IMR-90 (cell line): ENCODE measurements around the gene NKD1. TPM values are rescaled to one million over a fixed set of nuclear protein-coding genes. Genes with fewer than 3 reads are reported as not detected.

Source experiments
- ATAC-seq: fragments of 200-7000 bp; cut with Tn5 transposase; 2 replicates; pipeline ENCODE4 v1.9.1; 2020; ENCODE audit warnings: low read depth, mild to moderate bottlenecking, moderate library complexity
- BruUV-seq: library from RNA; stranded (reverse); fragments of 400-500 nt; replicated peaks from 2 replicates; lab custom pipeline; 2021; lab: Mats Ljungman, UMichigan
- CTCF ChIA-PET: fragments of 300-600 bp; formaldehyde crosslinking; extraction: SDS; loops from one replicate; lab custom pipeline; 2021; ENCODE audit warnings: antibody characterized with exemption; lab: Yijun Ruan, JAX
- POLR2A ChIA-PET: fragments of 300-600 bp; sonication (Branson Sonifier 250); formaldehyde crosslinking; loops from one replicate; lab custom pipeline; 2022; ENCODE audit warnings: antibody characterized with exemption; ENCODE audit not compliant: unreplicated experiment; lab: Charles Lee
- DNase-seq: peaks from one replicate; pipeline ENCODE4 v3.0.0; 2013
- H2AFZ ChIP-seq: replicated peaks from 2 replicates; pipeline ENCODE3; 2013; ENCODE audit warnings: low read length, mild to moderate bottlenecking; ENCODE audit not compliant: poor library complexity
- H2AK5ac ChIP-seq: 2 replicates; pipeline ENCODE4 v1.6.1; 2013; ENCODE audit warnings: low read depth, low read length, inconsistent platforms
- H2AK9ac ChIP-seq: replicated peaks from 2 replicates; pipeline ENCODE3; 2013; ENCODE audit warnings: mild to moderate bottlenecking, low read depth, low read length, moderate library complexity; ENCODE audit not compliant: poor library complexity
- H2BK120ac ChIP-seq: 2 replicates; pipeline ENCODE4 v1.6.1; 2013; ENCODE audit warnings: low read depth, low read length, inconsistent platforms
- H2BK15ac ChIP-seq: 3 replicates; pipeline ENCODE4 v1.6.1; 2013; ENCODE audit warnings: low read depth, low read length, inconsistent platforms
- H2BK20ac ChIP-seq: 2 replicates; pipeline ENCODE4 v1.6.1; 2013; ENCODE audit warnings: low read depth, mild to moderate bottlenecking, inconsistent platforms, low read length, moderate library complexity
- H2BK5ac ChIP-seq: 2 replicates; pipeline ENCODE4 v1.6.1; 2013; ENCODE audit warnings: mild to moderate bottlenecking, low read depth, low read length, inconsistent platforms; ENCODE audit not compliant: poor library complexity, severe bottlenecking
- H3K14ac ChIP-seq: replicated peaks from 2 replicates; pipeline ENCODE4 v1.6.1; 2013; ENCODE audit warnings: low read depth, low read length, inconsistent platforms
- H3K18ac ChIP-seq: 2 replicates; pipeline ENCODE4 v1.6.1; 2013; ENCODE audit warnings: low read depth, low read length, control low read depth
- H3K23ac ChIP-seq: 2 replicates; pipeline ENCODE4 v1.6.1; 2013; ENCODE audit warnings: low read depth, low read length, inconsistent platforms
- H3K27ac ChIP-seq: 2 replicates; pipeline ENCODE4 v1.5.1; 2013; ENCODE audit warnings: mild to moderate bottlenecking, control low read depth, low read length; ENCODE audit not compliant: insufficient read depth
- H3K27me3 ChIP-seq: 2 replicates; pipeline ENCODE4 v1.6.1; 2013; ENCODE audit warnings: low read length; ENCODE audit not compliant: control insufficient read depth, insufficient read depth
- H3K36me3 ChIP-seq: 2 replicates; pipeline ENCODE4 v1.6.1; 2013; ENCODE audit warnings: low read length, mixed read lengths; ENCODE audit not compliant: control insufficient read depth, insufficient read depth
- H3K4ac ChIP-seq: 2 replicates; pipeline ENCODE4 v1.6.1; 2013; ENCODE audit warnings: low read depth, low read length, inconsistent platforms
- H3K4me1 ChIP-seq: 2 replicates; pipeline ENCODE4 v1.6.1; 2013; ENCODE audit warnings: low read length, mixed read lengths; ENCODE audit not compliant: control insufficient read depth, insufficient read depth
- H3K4me2 ChIP-seq: 2 replicates; pipeline ENCODE4 v1.6.1; 2013; ENCODE audit warnings: low read depth, mild to moderate bottlenecking, control low read depth, low read length, moderate library complexity
- H3K4me3 ChIP-seq: 2 replicates; pipeline ENCODE4 v1.5.1; 2013; ENCODE audit warnings: low read depth, mild to moderate bottlenecking, control low read depth, low read length, moderate library complexity; ENCODE audit not compliant: insufficient read depth
- H3K56ac ChIP-seq: 2 replicates; pipeline ENCODE4 v1.6.1; 2013; ENCODE audit warnings: low read length, inconsistent platforms; ENCODE audit not compliant: insufficient read depth; ENCODE audit errors: extremely low read depth
- H3K79me1 ChIP-seq, 2 experiments: 2 replicates each; pipeline ENCODE4 v1.6.1; 2013; ENCODE audit warnings: low read length in 2 of 2, inconsistent platforms in 1 of 2, low read depth in 1 of 2
- H3K9ac ChIP-seq: 2 replicates; pipeline ENCODE4 v1.6.1; 2013; ENCODE audit warnings: low read depth, low read length, control low read depth
- H3K9me1 ChIP-seq: 2 replicates; pipeline ENCODE4 v1.6.1; 2013; ENCODE audit warnings: low read length, inconsistent platforms; ENCODE audit not compliant: insufficient read depth
- H3K9me3 ChIP-seq: 2 replicates; pipeline ENCODE4 v1.6.1; 2013; ENCODE audit warnings: low read length; ENCODE audit not compliant: control insufficient read depth, insufficient read depth
- H4K20me1 ChIP-seq: 2 replicates; pipeline ENCODE4 v1.6.1; 2013; ENCODE audit warnings: low read length, inconsistent platforms; ENCODE audit not compliant: insufficient read depth
- H4K5ac ChIP-seq: 2 replicates; pipeline ENCODE4 v1.6.1; 2013; ENCODE audit warnings: mild to moderate bottlenecking, low read depth, low read length, control low read depth
- H4K8ac ChIP-seq, 2 experiments: 2 replicates each; pipeline ENCODE4 v1.6.1; 2013; ENCODE audit warnings: low read depth in 2 of 2, low read length in 2 of 2, control low read depth in 1 of 2, inconsistent platforms in 1 of 2
- H4K91ac ChIP-seq: 2 replicates; pipeline ENCODE4 v1.6.1; 2013; ENCODE audit warnings: low read depth, low read length, inconsistent platforms; ENCODE audit not compliant: insufficient read depth
- MXI1 ChIP-seq: IDR thresholded peaks from 2 replicates; pipeline ENCODE4 v1.6.1; 2012; ENCODE audit warnings: low read depth, mild to moderate bottlenecking, low read length, moderate library complexity, borderline replicate concordance
- RAD21 ChIP-seq: IDR thresholded peaks from 2 replicates; pipeline ENCODE4 v1.6.1; 2012; ENCODE audit warnings: low read length, improper control_type of control experiment
- RCOR1 ChIP-seq: IDR thresholded peaks from 2 replicates; pipeline ENCODE4 v1.6.1; 2012; ENCODE audit warnings: mild to moderate bottlenecking, low read length, improper control_type of control experiment; ENCODE audit not compliant: insufficient replicate concordance
- WGBS, 2 experiments: methylation state at CpG; one replicate each; pipeline versions ENCODE4 v1.1.5 to v1.1.7; 2013; ENCODE audit warnings: missing lambda C conversion rate in 2 of 2; ENCODE audit not compliant: insufficient read length in 1 of 2; ENCODE audit errors: extremely low coverage in 2 of 2; 5-methylcytosine and 5-hydroxymethylcytosine counted together
- dilution Hi-C: fragments of 300-500 bp; cut with HindIII; formaldehyde crosslinking; loops from one replicate; pipeline ENCODE4 v1.14.3; 2018; ENCODE audit warnings: low sequenced_read_pairs; ENCODE audit not compliant: unreplicated experiment
- in situ Hi-C: fragments of 300-500 bp; cut with MboI; formaldehyde crosslinking; loops from 3 replicates; pipeline ENCODE4 v1.14.3; 2019; ENCODE audit warnings: low sequenced_read_pairs, inconsistent platforms, mixed read lengths
- intact Hi-C: fragments of 100-400 bp; cut with micrococcal nuclease; formaldehyde crosslinking; loops from 2 replicates; pipeline ENCODE4 v1.10.0; 2022
- polyA plus RNA-seq, 3 experiments: library from polyadenylated mRNA; depleted of rRNA; stranded (reverse); fragments of >200 nt; gene quantifications; 2 replicates each; pipeline ENCODE4 v1.2.3, GENCODE V29; 2012; ENCODE audit warnings: low replicate concordance in 1 of 3
- total RNA-seq: library from RNA; depleted of rRNA; stranded (reverse); fragments of >200 nt; gene quantifications from 2 replicates; pipeline ENCODE4 v1.2.3, GENCODE V29; 2012
- TF ChIP-seq, protein P1 (sequence below): fragments of 150-350 bp; IDR thresholded peaks from 2 replicates; pipeline ENCODE4 v1.6.1; 2016; ENCODE audit warnings: low read depth, mild to moderate bottlenecking, low read length, moderate library complexity, borderline replicate concordance
- TF ChIP-seq, protein P2 (sequence below): fragments of 150-350 bp; IDR thresholded peaks from 2 replicates; pipeline ENCODE4 v1.6.1; 2017; ENCODE audit warnings: mild to moderate bottlenecking, antibody characterized with exemption, low read length, low read depth

The NKD1 gene
- total and polyA plus RNA-seq, 2 of the 4 experiments (the other 2 are of a cell fraction), result not detected

- H3K18ac ChIP-seq, result no peak overlapping the region
- no peak overlapping the region for H4K91ac ChIP-seq
- no peak overlapping the region for H2BK120ac ChIP-seq
- H3K4me3 ChIP-seq, result no peak overlapping the region
- no peak overlapping the region for H3K4ac ChIP-seq
- WGBS, 2 experiments, result 0% methylated on average over 1 of the region's 20 CpGs; no CpG with 5 or more reads in 1 of the 2 experiments
- no peak overlapping the region for H2BK20ac ChIP-seq
- no peaks in the 10 kb centered on the region for H3K36me3 ChIP-seq
- H3K79me1 ChIP-seq, result no peaks in the 10 kb centered on the region
- ChIA-PET CTCF (interaction anchor here (1.8 kb wide), 1 partner anchor 20 kb away, joined by 5 read pairs; no protein-coding TSS in a partner anchor), POLR2A (no interaction called here)
- TF ChIP-seq, protein P1, sequence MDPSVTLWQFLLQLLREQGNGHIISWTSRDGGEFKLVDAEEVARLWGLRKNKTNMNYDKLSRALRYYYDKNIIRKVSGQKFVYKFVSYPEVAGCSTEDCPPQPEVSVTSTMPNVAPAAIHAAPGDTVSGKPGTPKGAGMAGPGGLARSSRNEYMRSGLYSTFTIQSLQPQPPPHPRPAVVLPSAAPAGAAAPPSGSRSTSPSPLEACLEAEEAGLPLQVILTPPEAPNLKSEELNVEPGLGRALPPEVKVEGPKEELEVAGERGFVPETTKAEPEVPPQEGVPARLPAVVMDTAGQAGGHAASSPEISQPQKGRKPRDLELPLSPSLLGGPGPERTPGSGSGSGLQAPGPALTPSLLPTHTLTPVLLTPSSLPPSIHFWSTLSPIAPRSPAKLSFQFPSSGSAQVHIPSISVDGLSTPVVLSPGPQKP, result no peak
- TF ChIP-seq RAD21 (no peak), MXI1 (no peak), RCOR1 (no peak)
- TF ChIP-seq, protein P2, sequence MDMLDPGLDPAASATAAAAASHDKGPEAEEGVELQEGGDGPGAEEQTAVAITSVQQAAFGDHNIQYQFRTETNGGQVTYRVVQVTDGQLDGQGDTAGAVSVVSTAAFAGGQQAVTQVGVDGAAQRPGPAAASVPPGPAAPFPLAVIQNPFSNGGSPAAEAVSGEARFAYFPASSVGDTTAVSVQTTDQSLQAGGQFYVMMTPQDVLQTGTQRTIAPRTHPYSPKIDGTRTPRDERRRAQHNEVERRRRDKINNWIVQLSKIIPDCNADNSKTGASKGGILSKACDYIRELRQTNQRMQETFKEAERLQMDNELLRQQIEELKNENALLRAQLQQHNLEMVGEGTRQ, result no peak
- no peak overlapping the region for H3K56ac ChIP-seq
- no peak overlapping the region for H2AFZ ChIP-seq
- DNase-seq, result no peak
- H3K9ac ChIP-seq, result no peak overlapping the region
- no peak overlapping the region for H2BK15ac ChIP-seq
- no peak overlapping the region for H2AK5ac ChIP-seq
- no peak overlapping the region for H3K23ac ChIP-seq
- H4K5ac ChIP-seq, result no peak overlapping the region
- no TSS peak for BruUV-seq
- no peak overlapping the region for H4K8ac ChIP-seq
- H3K4me2 ChIP-seq, result no peak overlapping the region
- peaks cover 20% of the 10 kb centered on the region for H3K27me3 ChIP-seq
- intact Hi-C loops (no loop called here), in situ Hi-C loops (no loop called here), dilution Hi-C loops (no loop called here)
- no peaks in the 10 kb centered on the region for H3K4me1 ChIP-seq
- H3K27ac ChIP-seq, result no peak overlapping the region
- no peak for ATAC-seq
- H2AK9ac ChIP-seq, result no peak overlapping the region
- H4K20me1 ChIP-seq, result no peaks in the 10 kb centered on the region
- H2BK5ac ChIP-seq, result no peak overlapping the region
- H3K9me3 ChIP-seq, result no peaks in the 10 kb centered on the region
- H3K9me1 ChIP-seq, result no peaks in the 10 kb centered on the region
- no peak overlapping the region for H3K14ac ChIP-seq
Observed at GRCh38 chr16:50645563-50646220, 97.5 kb downstream of the NKD1 start.
